Measurements from ENCODE around the gene MLKL.

The MLKL gene

DNA sequence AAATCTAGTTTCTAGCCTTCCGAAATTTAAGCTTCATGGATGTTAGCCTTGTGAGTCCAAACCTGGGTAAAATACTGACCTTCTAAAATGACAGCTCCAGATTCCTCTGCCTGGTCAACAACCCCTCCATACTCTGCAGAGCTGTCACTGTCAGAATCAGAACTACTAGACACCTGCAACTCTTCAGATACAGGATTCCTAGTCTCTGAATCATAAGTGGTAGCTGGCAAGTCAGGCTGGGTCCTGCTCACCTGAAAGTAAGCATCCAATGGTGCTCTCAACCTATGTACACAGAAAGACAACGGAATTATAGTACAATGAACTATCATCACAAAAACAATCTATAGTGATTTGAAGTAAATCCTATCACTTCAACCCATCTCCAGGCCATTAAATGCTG lies 48.8 kb downstream of the MLKL start:
- peaks cover 50% of the 10 kb centered on the region for H3K36me3 Mint-ChIP-seq (ENCODE audit: insufficient read depth)
- H3K27ac Mint-ChIP-seq (ENCODE audit: low read depth): no peak overlapping the region
- no peaks in the 10 kb centered on the region for H3K9me3 Mint-ChIP-seq
- H3K4me1 Mint-ChIP-seq: peaks cover 40% of the 10 kb centered on the region
- DNase-seq (ENCODE audit: low spot score in 2 of 2): no peak
- no peaks in the 10 kb centered on the region for H3K27me3 Mint-ChIP-seq
- no peak for ATAC-seq (replicated peaks; ENCODE audit: extremely low read depth, poor library complexity, severe bottlenecking)
- no peak overlapping the region for H3K4me3 Mint-ChIP-seq

DNA sequence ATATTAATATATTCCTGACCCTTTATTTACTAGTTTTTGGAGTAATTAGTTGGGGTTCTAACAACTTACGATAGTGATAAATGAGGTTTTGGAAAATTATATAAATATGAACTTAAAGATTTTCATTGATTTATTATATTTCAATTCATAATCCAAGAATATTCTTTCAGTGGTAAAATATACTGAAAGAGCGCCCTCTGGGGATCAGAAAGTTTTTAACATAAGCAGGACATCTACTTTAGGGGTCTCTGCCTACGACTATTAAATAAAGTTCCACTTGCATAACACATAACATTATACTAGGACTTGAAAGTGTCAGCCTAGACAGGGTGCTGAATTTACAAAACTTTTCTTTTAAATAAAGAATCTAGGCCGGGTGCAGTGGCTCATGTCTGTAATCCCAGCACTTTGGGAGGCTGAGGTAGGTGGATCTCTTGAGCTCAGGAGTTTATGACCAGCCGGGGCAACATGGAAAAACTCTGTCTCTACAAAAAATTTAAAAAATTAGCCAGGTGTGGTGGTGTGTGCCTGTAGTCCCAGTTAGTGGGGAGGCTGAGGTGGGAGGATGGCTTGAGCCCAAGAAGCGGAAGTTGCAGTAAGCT lies 49.6 kb downstream of the MLKL start:
- Mint-ChIP-seq H3K27ac (ENCODE audit: low read depth) (no peak overlapping the region), H3K36me3 (ENCODE audit: insufficient read depth) (peaks cover 47% of the 10 kb centered on the region), H3K4me1 (peaks cover 34% of the 10 kb centered on the region), H3K9me3 (no peaks in the 10 kb centered on the region), H3K27me3 (no peaks in the 10 kb centered on the region), H3K4me3 (no peak overlapping the region)
- ATAC-seq (replicated peaks; ENCODE audit: extremely low read depth, poor library complexity, severe bottlenecking) (no peak), DNase-seq (ENCODE audit: low spot score in 2 of 2) (no peak)

- Mint-ChIP-seq H3K4me1 (peaks cover 34% of the 10 kb centered on the region), H3K4me3 (no peak overlapping the region), H3K36me3 (ENCODE audit: insufficient read depth) (peaks cover 47% of the 10 kb centered on the region), H3K27ac (ENCODE audit: low read depth) (no peak overlapping the region), H3K27me3 (no peaks in the 10 kb centered on the region), H3K9me3 (no peaks in the 10 kb centered on the region)
- DNase-seq (ENCODE audit: low spot score in 2 of 2) (no peak), ATAC-seq (replicated peaks; ENCODE audit: extremely low read depth, poor library complexity, severe bottlenecking) (no peak)
Observed at GRCh38 chr16:74649839-74650504, 50.7 kb downstream of the MLKL start.

DNA sequence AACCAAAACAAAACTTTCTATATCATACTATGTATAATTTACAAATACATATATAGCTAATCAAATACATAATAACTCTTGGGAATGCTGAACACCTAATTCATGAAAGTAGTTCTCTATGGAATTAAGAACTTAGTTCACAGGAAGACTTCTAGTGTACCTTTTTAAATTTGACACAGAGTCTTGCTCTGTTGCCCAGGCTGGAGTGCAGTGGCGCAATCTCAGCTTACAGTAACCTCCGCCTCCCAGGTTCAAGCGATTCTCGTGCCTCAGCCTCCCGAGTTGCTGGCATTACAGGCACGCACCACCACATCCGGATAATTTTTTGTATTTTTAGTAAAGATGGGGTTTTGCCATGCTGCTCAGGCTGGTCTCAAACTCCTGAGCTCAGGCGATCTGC lies 58.7 kb downstream of the MLKL start:
- DNase-seq (ENCODE audit: low spot score in 2 of 2) (no peak), ATAC-seq (replicated peaks; ENCODE audit: extremely low read depth, poor library complexity, severe bottlenecking) (no peak)
- Mint-ChIP-seq H3K4me1 (no peaks in the 10 kb centered on the region), H3K27ac (ENCODE audit: low read depth) (no peak overlapping the region), H3K9me3 (no peaks in the 10 kb centered on the region), H3K27me3 (no peaks in the 10 kb centered on the region), H3K4me3 (no peak overlapping the region), H3K36me3 (ENCODE audit: insufficient read depth) (peaks cover 67% of the 10 kb centered on the region)

- ATAC-seq (replicated peaks; ENCODE audit: extremely low read depth, poor library complexity, severe bottlenecking) (no peak), DNase-seq (ENCODE audit: low spot score in 2 of 2) (no peak)
- Mint-ChIP-seq H3K4me3 (no peak overlapping the region), H3K27me3 (no peaks in the 10 kb centered on the region), H3K9me3 (no peaks in the 10 kb centered on the region), H3K27ac (ENCODE audit: low read depth) (no peak overlapping the region), H3K4me1 (no peaks in the 10 kb centered on the region), H3K36me3 (ENCODE audit: insufficient read depth) (peaks cover 66% of the 10 kb centered on the region)
Observed at GRCh38 chr16:74637742-74638453, 62.8 kb downstream of the MLKL start.

- Mint-ChIP-seq H3K27ac (ENCODE audit: low read depth) (no peak overlapping the region), H3K4me3 (no peak overlapping the region), H3K4me1 (no peaks in the 10 kb centered on the region), H3K9me3 (no peaks in the 10 kb centered on the region), H3K27me3 (no peaks in the 10 kb centered on the region), H3K36me3 (ENCODE audit: insufficient read depth) (peaks cover 72% of the 10 kb centered on the region)
- ATAC-seq (replicated peaks; ENCODE audit: extremely low read depth, poor library complexity, severe bottlenecking): no peak
- no peak for DNase-seq (ENCODE audit: low spot score in 2 of 2)
Observed at GRCh38 chr16:74635303-74635702, 65.4 kb downstream of the MLKL start.

DNA sequence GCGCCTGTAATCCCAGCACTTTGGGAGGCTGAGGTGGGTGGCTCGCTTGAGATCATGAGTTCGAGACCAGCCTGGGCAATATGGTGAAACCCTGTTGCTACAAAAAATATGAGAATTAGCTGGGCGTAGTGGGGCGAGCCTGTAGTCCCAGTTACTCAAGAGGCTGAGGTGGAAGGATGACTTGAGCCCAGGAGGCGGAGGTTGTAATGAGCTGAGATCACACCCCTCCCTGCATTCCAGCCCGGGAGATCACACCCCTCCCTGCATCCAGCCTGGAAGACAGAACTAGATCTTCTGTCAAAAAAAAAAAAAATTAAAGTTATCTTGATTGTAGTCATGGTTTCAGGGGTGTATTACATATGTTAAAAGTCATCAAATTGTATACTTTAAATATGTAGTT lies 67.0 kb downstream of the MLKL start:
- Mint-ChIP-seq H3K36me3 (ENCODE audit: insufficient read depth) (peaks cover 75% of the 10 kb centered on the region), H3K9me3 (no peaks in the 10 kb centered on the region), H3K27ac (ENCODE audit: low read depth) (no peak overlapping the region), H3K27me3 (no peaks in the 10 kb centered on the region), H3K4me3 (no peak overlapping the region), H3K4me1 (no peaks in the 10 kb centered on the region)
- no peak for DNase-seq (ENCODE audit: low spot score in 2 of 2)
- ATAC-seq (replicated peaks; ENCODE audit: extremely low read depth, poor library complexity, severe bottlenecking): no peak

- Mint-ChIP-seq H3K4me1 (peaks cover 6% of the 10 kb centered on the region), H3K4me3 (no peak overlapping the region), H3K27me3 (no peaks in the 10 kb centered on the region), H3K9me3 (no peaks in the 10 kb centered on the region), H3K36me3 (ENCODE audit: insufficient read depth) (peaks cover 78% of the 10 kb centered on the region), H3K27ac (ENCODE audit: low read depth) (no peak overlapping the region)
- ATAC-seq (replicated peaks; ENCODE audit: extremely low read depth, poor library complexity, severe bottlenecking): no peak
- no peak for DNase-seq (ENCODE audit: low spot score in 2 of 2)
Observed at GRCh38 chr16:74627506-74628220, 73.0 kb downstream of the MLKL start.

- Mint-ChIP-seq H3K27me3 (no peaks in the 10 kb centered on the region), H3K4me3 (no peak overlapping the region), H3K4me1 (peaks cover 6% of the 10 kb centered on the region), H3K36me3 (ENCODE audit: insufficient read depth) (peaks cover 76% of the 10 kb centered on the region), H3K9me3 (no peaks in the 10 kb centered on the region), H3K27ac (ENCODE audit: low read depth) (no peak overlapping the region)
- ATAC-seq (replicated peaks; ENCODE audit: extremely low read depth, poor library complexity, severe bottlenecking) (no peak), DNase-seq (ENCODE audit: low spot score in 2 of 2) (no peak)
Observed at GRCh38 chr16:74626741-74627416, 73.8 kb downstream of the MLKL start.

GRCh38 chr16:74625500-74626350 lies 74.9 kb downstream of the MLKL start:
- peaks cover 73% of the 10 kb centered on the region for H3K36me3 Mint-ChIP-seq (ENCODE audit: insufficient read depth)
- no peak overlapping the region for H3K4me3 Mint-ChIP-seq
- H3K9me3 Mint-ChIP-seq: no peaks in the 10 kb centered on the region
- H3K27ac Mint-ChIP-seq (ENCODE audit: low read depth): peak overlapping the region; percentile 41
- no peaks in the 10 kb centered on the region for H3K27me3 Mint-ChIP-seq
- ATAC-seq (replicated peaks; ENCODE audit: extremely low read depth, poor library complexity, severe bottlenecking): no peak
- DNase-seq (ENCODE audit: low spot score in 2 of 2): no peak
- H3K4me1 Mint-ChIP-seq: peaks cover 6% of the 10 kb centered on the region

- H3K27me3 Mint-ChIP-seq: no peaks in the 10 kb centered on the region
- H3K4me3 Mint-ChIP-seq: no peak overlapping the region
- no peaks in the 10 kb centered on the region for H3K9me3 Mint-ChIP-seq
- DNase-seq (ENCODE audit: low spot score in 2 of 2): no peak
- peaks cover 6% of the 10 kb centered on the region for H3K4me1 Mint-ChIP-seq
- peaks cover 65% of the 10 kb centered on the region for H3K36me3 Mint-ChIP-seq (ENCODE audit: insufficient read depth)
- no peak for ATAC-seq (replicated peaks; ENCODE audit: extremely low read depth, poor library complexity, severe bottlenecking)
- no peak overlapping the region for H3K27ac Mint-ChIP-seq (ENCODE audit: low read depth)
Observed at GRCh38 chr16:74623839-74624235, 76.8 kb downstream of the MLKL start.

Measured in central memory CD8-positive, alpha-beta T cell (primary cell).